Stimulated activated CD8-positive, alpha-beta memory T cell treated with anti-CD3 and anti-CD28 coated beads, Interleukin-7, amount 100 ng/mL, for 24 hours (primary cell): ENCODE data around the gene SSX4.
"Not testable (repeated sequence)": the region's sequence is repeated elsewhere in the genome, so short reads cannot be mapped to it uniquely, and the experiment has no call there.

Source experiments
- DNase-seq: peaks from one replicate; pipeline ENCODE4 v3.0.0-alpha.2; 2020; ENCODE audit warnings: low read depth

Gene SSX4

GRCh38 chrX:48383239-48383638 lies at the start of gene SSX4:
Gene SSX4, plus strand, starts transcription at chrX:48383539. Its CDS starts 515 bp downstream, at chrX:48384054.
- not testable (repeated sequence) for DNase-seq

GRCh38 chrX:48346059-48346458 lies 37.3 kb upstream of the SSX4 start:
- DNase-seq, result not testable (repeated sequence)

GRCh38 chrX:48356315-48357094 lies 26.8 kb upstream of the SSX4 start, which contains the start of gene SSX3:
Gene SSX3, minus strand, starts transcription at chrX:48356703. Its CDS starts 1,454 bp downstream, at chrX:48355249.
- not testable (repeated sequence) for DNase-seq

GRCh38 chrX:48357681-48358080 lies 25.7 kb upstream of the SSX4 start:
- no peak for DNase-seq

GRCh38 chrX:48359281-48359680 lies 24.1 kb upstream of the SSX4 start:
- not testable (repeated sequence) for DNase-seq

GRCh38 chrX:48367717-48368408 lies 15.5 kb upstream of the SSX4 start:
- DNase-seq, result not testable (repeated sequence)

- DNase-seq, result not testable (repeated sequence)
These were observed 12.9 kb upstream of the SSX4 start for GRCh38 chrX:48370408-48370807.

- DNase-seq, result not testable (repeated sequence)
These were observed 13.6 kb downstream of the SSX4 start for GRCh38 chrX:48396931-48397330.

GRCh38 chrX:48397825-48398224 lies 14.5 kb downstream of the SSX4 start:
- not testable (repeated sequence) for DNase-seq

GRCh38 chrX:48411860-48412259 lies 28.5 kb downstream of the SSX4 start, which contains the start of gene SSX4B:
Gene SSX4B, minus strand, starts transcription at chrX:48411960. Its CDS starts 588 bp downstream, at chrX:48411372.
- DNase-seq, result not testable (repeated sequence)

- not testable (repeated sequence) for DNase-seq
These were observed 43.8 kb downstream of the SSX4 start for GRCh38 chrX:48427027-48427716.

GRCh38 chrX:48429606-48430005 lies 46.3 kb downstream of the SSX4 start:
- not testable (repeated sequence) for DNase-seq

GRCh38 chrX:48430166-48430565 lies 46.8 kb downstream of the SSX4 start:
- not testable (repeated sequence) for DNase-seq

- not testable (repeated sequence) for DNase-seq
These were observed 50.4 kb downstream of the SSX4 start for GRCh38 chrX:48433713-48434112.
